Progenitor cell of endocrine pancreas (in vitro differentiated cells): Measurements from ENCODE around the gene RXRA. TPM values are rescaled to one million over a fixed set of nuclear protein-coding genes. Genes with fewer than 3 reads are reported as not detected.

Experiments used
- DNase-seq: peaks from one replicate; pipeline ENCODE4 v3.0.0; 2021; ENCODE audit warnings: low spot score; ENCODE audit not compliant: unreplicated experiment
- H3K27ac Mint-ChIP-seq: 2 replicates; pipeline ENCODE4 v1.8.0; 2021; ENCODE audit warnings: mild to moderate bottlenecking, moderate library complexity, mixed read lengths
- H3K27me3 Mint-ChIP-seq: 2 replicates; pipeline ENCODE4 v1.8.0; 2021; ENCODE audit warnings: mixed read lengths
- H3K36me3 Mint-ChIP-seq: 2 replicates; pipeline ENCODE4 v1.8.0; 2022; ENCODE audit warnings: mixed read lengths; ENCODE audit not compliant: insufficient read depth
- H3K4me1 Mint-ChIP-seq: 2 replicates; pipeline ENCODE4 v1.8.0; 2021; ENCODE audit warnings: low read depth, mixed read lengths
- H3K4me3 Mint-ChIP-seq: 2 replicates; pipeline ENCODE4 v1.8.0; 2021; ENCODE audit warnings: low read depth, mild to moderate bottlenecking, moderate library complexity, mixed read lengths
- H3K9me3 Mint-ChIP-seq: 2 replicates; pipeline ENCODE4 v1.8.0; 2021; ENCODE audit warnings: low read depth, mixed read lengths
- total RNA-seq: library from RNA; stranded (reverse); gene quantifications from 2 replicates; pipeline ENCODE4 v1.2.1, GENCODE V29; 2021
- TF ChIP-seq, protein P1 (sequence below): fragments of 200-600 bp; sonication (generic); IDR thresholded peaks from one replicate; pipeline ENCODE4 v1.5.0; 2021; ENCODE audit warnings: antibody characterized with exemption, mild to moderate bottlenecking; ENCODE audit not compliant: unreplicated experiment

RXRA gene
- total RNA-seq, 1 donor from 2014 or later: 64.8 TPM

DNA sequence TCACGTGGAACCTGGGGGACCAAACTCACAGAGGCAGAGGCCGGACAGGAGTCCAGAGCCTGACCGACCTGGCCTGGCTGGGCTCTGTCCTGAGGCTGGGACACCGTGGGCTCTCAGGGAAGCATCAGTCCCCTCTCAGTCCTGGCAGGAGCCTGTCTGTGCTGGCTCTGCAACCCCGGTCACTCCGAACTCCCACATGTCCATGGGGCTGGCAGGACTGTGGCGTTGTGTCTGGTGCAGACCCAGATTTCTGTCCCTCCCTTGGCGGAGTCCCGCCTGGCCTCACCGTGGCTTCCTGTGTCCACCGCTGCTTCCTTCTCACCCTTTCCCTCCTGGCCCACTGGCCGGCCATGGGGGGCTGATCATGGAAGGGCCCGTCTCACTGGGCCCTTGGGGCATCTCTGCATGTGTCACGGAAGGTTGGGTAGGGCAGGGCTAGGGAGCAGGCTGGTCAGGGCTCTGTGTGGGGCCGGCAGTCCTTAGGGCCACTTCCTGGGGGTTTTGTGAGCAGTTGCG lies 68.8 kb downstream of the RXRA start:
- no peak overlapping the region for H3K27ac Mint-ChIP-seq
- no peak overlapping the region for H3K4me3 Mint-ChIP-seq
- peaks cover 4% of the 10 kb centered on the region for H3K36me3 Mint-ChIP-seq
- H3K27me3 Mint-ChIP-seq: no peaks in the 10 kb centered on the region
- no peak for DNase-seq
- no peaks in the 10 kb centered on the region for H3K4me1 Mint-ChIP-seq
- TF ChIP-seq, protein P1, sequence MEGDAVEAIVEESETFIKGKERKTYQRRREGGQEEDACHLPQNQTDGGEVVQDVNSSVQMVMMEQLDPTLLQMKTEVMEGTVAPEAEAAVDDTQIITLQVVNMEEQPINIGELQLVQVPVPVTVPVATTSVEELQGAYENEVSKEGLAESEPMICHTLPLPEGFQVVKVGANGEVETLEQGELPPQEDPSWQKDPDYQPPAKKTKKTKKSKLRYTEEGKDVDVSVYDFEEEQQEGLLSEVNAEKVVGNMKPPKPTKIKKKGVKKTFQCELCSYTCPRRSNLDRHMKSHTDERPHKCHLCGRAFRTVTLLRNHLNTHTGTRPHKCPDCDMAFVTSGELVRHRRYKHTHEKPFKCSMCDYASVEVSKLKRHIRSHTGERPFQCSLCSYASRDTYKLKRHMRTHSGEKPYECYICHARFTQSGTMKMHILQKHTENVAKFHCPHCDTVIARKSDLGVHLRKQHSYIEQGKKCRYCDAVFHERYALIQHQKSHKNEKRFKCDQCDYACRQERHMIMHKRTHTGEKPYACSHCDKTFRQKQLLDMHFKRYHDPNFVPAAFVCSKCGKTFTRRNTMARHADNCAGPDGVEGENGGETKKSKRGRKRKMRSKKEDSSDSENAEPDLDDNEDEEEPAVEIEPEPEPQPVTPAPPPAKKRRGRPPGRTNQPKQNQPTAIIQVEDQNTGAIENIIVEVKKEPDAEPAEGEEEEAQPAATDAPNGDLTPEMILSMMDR: no peak
- H3K9me3 Mint-ChIP-seq: no peaks in the 10 kb centered on the region

DNA sequence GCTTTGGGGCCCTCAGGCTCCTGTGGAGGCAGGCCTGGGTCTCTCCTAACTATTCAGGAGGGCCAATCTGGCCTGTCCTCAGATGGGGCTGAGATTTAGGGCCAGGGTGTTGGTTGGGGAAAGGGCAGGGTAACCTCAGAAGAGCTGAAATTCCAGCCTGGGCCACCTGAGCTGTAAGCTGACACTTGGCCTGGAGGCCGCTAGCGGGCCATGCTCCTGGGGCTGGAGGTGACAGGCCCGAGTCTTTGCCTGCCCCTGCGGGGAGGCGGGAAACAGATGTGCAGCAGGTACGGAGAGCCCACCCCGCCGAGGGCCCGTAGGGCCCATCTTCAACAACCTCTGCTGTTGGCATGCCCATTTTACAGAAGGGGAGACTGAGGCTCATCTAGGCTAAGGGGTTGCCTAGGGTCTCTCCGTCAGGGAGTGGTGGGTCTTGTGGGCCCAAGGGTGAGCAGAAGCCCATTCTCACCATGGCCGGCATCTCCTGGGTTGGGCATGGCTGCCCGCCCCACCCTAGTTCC lies 69.5 kb downstream of the RXRA start:
- Mint-ChIP-seq H3K27me3 (no peaks in the 10 kb centered on the region), H3K27ac (no peak overlapping the region), H3K4me1 (no peaks in the 10 kb centered on the region), H3K4me3 (no peak overlapping the region), H3K9me3 (no peaks in the 10 kb centered on the region), H3K36me3 (peaks cover 4% of the 10 kb centered on the region)
- no peak for DNase-seq
- TF ChIP-seq, protein P1: no peak

DNA sequence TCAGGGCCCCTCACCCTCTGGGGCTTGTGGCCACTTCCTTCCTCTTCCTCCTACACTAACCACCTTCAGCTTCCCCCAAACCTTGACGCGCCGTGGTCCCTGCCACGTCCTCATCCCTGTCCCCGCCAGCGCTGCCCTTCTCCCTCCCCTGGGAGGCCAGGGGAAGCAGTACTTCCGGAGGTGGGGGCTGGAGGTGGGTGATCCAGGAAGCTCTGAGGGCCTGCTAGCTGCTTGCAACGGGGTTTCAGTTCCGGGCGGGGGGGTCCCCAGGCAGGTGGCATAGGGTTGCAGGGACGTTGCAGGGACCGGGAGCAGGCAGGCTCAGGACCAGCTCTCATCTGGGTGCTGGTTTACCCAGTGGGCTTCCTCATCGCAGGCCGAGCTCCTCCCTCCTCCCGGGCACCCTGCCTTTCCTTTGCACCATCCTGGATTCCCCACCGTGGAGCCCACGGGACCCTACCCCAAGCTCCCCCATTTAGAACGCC lies 70.0 kb downstream of the RXRA start:
- H3K9me3 Mint-ChIP-seq: no peaks in the 10 kb centered on the region
- DNase-seq: no peak
- peaks cover 4% of the 10 kb centered on the region for H3K36me3 Mint-ChIP-seq
- H3K4me3 Mint-ChIP-seq: no peak overlapping the region
- TF ChIP-seq, protein P1: no peak
- no peaks in the 10 kb centered on the region for H3K4me1 Mint-ChIP-seq
- H3K27me3 Mint-ChIP-seq: no peaks in the 10 kb centered on the region
- no peak overlapping the region for H3K27ac Mint-ChIP-seq

DNA sequence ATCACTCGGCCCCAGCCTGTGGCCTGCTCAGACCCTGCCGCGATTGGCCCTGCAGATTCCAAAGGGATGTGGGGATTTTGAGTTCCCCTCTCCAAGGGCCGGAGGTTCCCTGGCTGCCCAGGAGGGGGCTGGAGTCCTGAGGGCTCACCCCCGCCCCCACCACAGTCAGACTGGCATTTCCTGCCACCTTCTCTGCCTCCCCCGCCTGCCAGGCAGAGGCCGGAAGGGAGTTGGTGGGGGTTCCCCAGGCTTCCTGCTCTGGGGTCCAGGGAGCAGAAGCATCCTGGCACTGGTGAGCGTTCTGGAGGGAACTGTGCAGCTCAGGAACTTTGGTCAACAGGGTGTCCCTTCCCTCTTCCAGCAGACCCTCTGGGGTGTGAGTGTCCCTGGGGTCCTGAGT lies 70.6 kb downstream of the RXRA start:
- Mint-ChIP-seq H3K4me3 (no peak overlapping the region), H3K27me3 (no peaks in the 10 kb centered on the region), H3K27ac (no peak overlapping the region), H3K9me3 (no peaks in the 10 kb centered on the region), H3K36me3 (peaks cover 4% of the 10 kb centered on the region), H3K4me1 (no peaks in the 10 kb centered on the region)
- DNase-seq: no peak
- TF ChIP-seq, protein P1: no peak

DNA sequence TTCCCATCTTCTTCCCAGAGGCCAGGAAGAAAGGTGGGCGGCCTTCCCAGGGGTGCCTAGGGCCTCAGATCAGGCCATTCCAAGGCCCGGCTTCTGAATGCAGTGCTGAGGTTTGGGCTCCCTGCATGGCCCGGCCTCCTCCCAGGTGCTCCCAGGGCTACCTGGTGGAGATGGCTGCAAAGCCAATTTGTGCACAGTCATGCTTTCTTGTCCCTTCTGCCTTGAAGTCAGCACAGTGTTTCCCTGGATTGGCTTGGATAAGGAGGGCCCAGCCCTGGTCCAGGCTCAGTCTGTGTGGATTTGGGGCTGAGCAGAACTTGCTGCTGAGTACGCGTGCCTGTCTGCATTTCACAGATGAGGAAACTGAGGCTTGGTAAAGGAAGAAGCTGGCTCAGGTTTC lies 72.5 kb downstream of the RXRA start:
- DNase-seq: no peak
- no peaks in the 10 kb centered on the region for H3K4me1 Mint-ChIP-seq
- H3K36me3 Mint-ChIP-seq: peaks cover 4% of the 10 kb centered on the region
- no peak overlapping the region for H3K27ac Mint-ChIP-seq
- H3K4me3 Mint-ChIP-seq: no peak overlapping the region
- H3K9me3 Mint-ChIP-seq: no peaks in the 10 kb centered on the region
- TF ChIP-seq, protein P1: no peak
- no peaks in the 10 kb centered on the region for H3K27me3 Mint-ChIP-seq
